ENCODE measurements around the gene MRPL44. TPM values are rescaled to one million over a fixed set of nuclear protein-coding genes. Genes with fewer than 3 reads are reported as not detected.

The MRPL44 gene
- total and polyA plus RNA-seq, 2 of the 13 experiments (the other 11 are each of a cell fraction or from before 2014, with no cell fraction given): 38.4 to 78.0 TPM

- TF ChIP-seq GLMP (CRISPR knock-in tag; IDR thresholded peaks at IDR 0.05; ENCODE audit: borderline replicate concordance): no peak
- TF ChIP-seq REXO4 (CRISPR knock-in tag; IDR thresholded peaks at IDR 0.05; ENCODE audit: borderline replicate concordance): no peak
- TF ChIP-seq PHF20 (CRISPR knock-in tag; IDR thresholded peaks at IDR 0.05): no peak
- TF ChIP-seq ZHX2 (IDR thresholded peaks at IDR 0.05; ENCODE audit: low read depth): no peak
- TF ChIP-seq ZHX2 (CRISPR knock-in tag; IDR thresholded peaks at IDR 0.05; ENCODE audit: borderline replicate concordance): no peak
- TF ChIP-seq ZBTB2 (CRISPR knock-in tag; IDR thresholded peaks at IDR 0.05; ENCODE audit: low read depth): no peak
- no peak for TF ChIP-seq ZFP36L1 (CRISPR knock-in tag; IDR thresholded peaks at IDR 0.05)
- no peak for TF ChIP-seq MTA1 (CRISPR knock-in tag; IDR thresholded peaks at IDR 0.05; ENCODE audit: borderline replicate concordance)
- Histone ChIP-seq H3K36me3 (replicated peaks in 1 of 2; ENCODE audit: control insufficient read depth in 1 of 2, insufficient read depth in 2 of 2, low read length in 2 of 2) (peaks cover 4 to 7% of the 10 kb centered on the region in 2 experiments; a peak in 3 of 5 replicates), H3K27ac (ENCODE audit: extremely low read length, insufficient read depth, low read length) (no peak overlapping the region), H3K4me1 (ENCODE audit: insufficient read depth, low read length) (peaks cover 33% of the 10 kb centered on the region), H4K20me1 (ENCODE audit: insufficient read depth, low read length) (0 out of 2 replicates have a peak, but pooled peaks cover 3% of the 10 kb centered on the region), H3K79me2 (ENCODE audit: insufficient read depth, low read length) (peaks cover 69% of the 10 kb centered on the region), H2AFZ (ENCODE audit: low read length) (no peak overlapping the region), H3K9ac (ENCODE audit: insufficient read depth, low read depth, low read length) (no peak overlapping the region), H3K4me3 (replicated peaks in 1 of 3; ENCODE audit: insufficient read depth in 1 of 3, low read depth in 2 of 3, low read length in 3 of 3) (no peak overlapping the region), H3K9me3 (ENCODE audit: low read length) (no peaks in the 10 kb centered on the region), H3K4me2 (ENCODE audit: low read depth, low read length) (no peak overlapping the region), H3K27me3 (ENCODE audit: control insufficient read depth in 1 of 2, insufficient read depth in 2 of 2, low read length in 2 of 2) (no peaks in the 10 kb centered on the region)
- no peak for ATAC-seq
- no peak for DNase-seq (ENCODE audit: low spot score)
- no peak for FAIRE-seq
- ChIA-PET CTCF (ENCODE audit: low intra/inter-chr PET ratio, low total read pairs) (no interaction called here), POLR2A (no interaction called here)
- no TSS peak for BruUV-seq (replicated peaks)
- intact Hi-C loops (cut with micrococcal nuclease; ENCODE audit: unreplicated experiment) (no loop called here), in situ Hi-C loops (cut with HindIII; ENCODE audit: extremely low pct_ligation_motif_present, low pct_unique_long_range_greater_than_20kb) (no loop called here)
Observed at GRCh38 chr2:223921204-223921603, 36.1 kb upstream of the MRPL44 start.

Data from HepG2 (cell line).